ENCODE data around the gene VPS8. TPM values are rescaled to one million over a fixed set of nuclear protein-coding genes. Genes with fewer than 3 reads are reported as not detected.
"Not testable (repeated sequence)": the region's sequence is repeated elsewhere in the genome, so short reads cannot be mapped to it uniquely, and the experiment has no call there.

Gene VPS8
- total and polyA plus RNA-seq, 2 donors (not counting 1 experiment from before 2014, with no cell fraction given) = 24.9 to 99.4 TPM

DNA sequence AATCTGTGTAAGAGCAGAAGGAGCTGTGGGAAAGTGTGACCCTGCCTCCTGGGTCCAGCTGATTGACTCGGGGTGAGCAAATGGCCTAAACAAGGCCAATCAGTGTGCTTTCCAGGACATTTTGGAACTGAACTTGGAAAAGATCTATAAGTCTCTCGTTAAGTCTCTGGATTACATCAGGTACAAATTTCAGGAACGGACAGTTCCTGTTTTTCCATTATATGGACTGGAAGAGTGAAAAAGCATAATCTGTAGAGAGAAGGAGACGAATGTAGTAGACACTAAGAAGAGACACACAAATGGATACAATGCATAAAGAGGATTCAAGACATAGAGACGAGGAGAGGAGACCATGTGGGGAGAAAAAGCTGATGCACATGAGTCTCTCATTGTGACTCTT is 173.6 kb downstream of the VPS8 start:
- Histone ChIP-seq H3K27me3 (ENCODE audit: control insufficient read depth, insufficient read depth, low read length) (no peaks in the 10 kb centered on the region), H2AFZ (ENCODE audit: low read length) (no peak overlapping the region), H3K4me3 (replicated peaks in 1 of 4; ENCODE audit: control extremely low read depth in 1 of 4, insufficient read depth in 1 of 4, low read depth in 3 of 4, low read length in 4 of 4) (no peak overlapping the region), H4K20me1 (ENCODE audit: control insufficient read depth, extremely low read depth, insufficient read depth, low read length) (no peaks in the 10 kb centered on the region), H3K27ac (ENCODE audit: insufficient read depth, low read length) (no peak overlapping the region), H3K4me2 (ENCODE audit: extremely low read depth, insufficient read depth, low read length) (no peak overlapping the region), H3K9ac (ENCODE audit: insufficient read depth, low read length) (no peak overlapping the region), H3K9me3 (ENCODE audit: control insufficient read depth, insufficient read depth, low read depth, low read length) (no peaks in the 10 kb centered on the region), H3K36me3 (ENCODE audit: control insufficient read depth, insufficient read depth, low read length) (no peaks in the 10 kb centered on the region), H3K79me2 (ENCODE audit: control insufficient read depth, insufficient read depth, low read length) (no peaks in the 10 kb centered on the region), H3K4me1 (ENCODE audit: control insufficient read depth, extremely low read depth, insufficient read depth, low read length) (no peaks in the 10 kb centered on the region)
- TF ChIP-seq CTCF (conservative IDR thresholded peaks at IDR 0.05 in 1 of 2, IDR thresholded peaks at IDR 0.05 in 1 of 2; ENCODE audit: low read depth in 1 of 2, low read length in 2 of 2) (no peak), EZH2 (IDR thresholded peaks at IDR 0.05; ENCODE audit: low read length, missing control alignments) (no peak)
- DNase-seq (ENCODE audit: low read depth in 2 of 2) = no peak

DNA sequence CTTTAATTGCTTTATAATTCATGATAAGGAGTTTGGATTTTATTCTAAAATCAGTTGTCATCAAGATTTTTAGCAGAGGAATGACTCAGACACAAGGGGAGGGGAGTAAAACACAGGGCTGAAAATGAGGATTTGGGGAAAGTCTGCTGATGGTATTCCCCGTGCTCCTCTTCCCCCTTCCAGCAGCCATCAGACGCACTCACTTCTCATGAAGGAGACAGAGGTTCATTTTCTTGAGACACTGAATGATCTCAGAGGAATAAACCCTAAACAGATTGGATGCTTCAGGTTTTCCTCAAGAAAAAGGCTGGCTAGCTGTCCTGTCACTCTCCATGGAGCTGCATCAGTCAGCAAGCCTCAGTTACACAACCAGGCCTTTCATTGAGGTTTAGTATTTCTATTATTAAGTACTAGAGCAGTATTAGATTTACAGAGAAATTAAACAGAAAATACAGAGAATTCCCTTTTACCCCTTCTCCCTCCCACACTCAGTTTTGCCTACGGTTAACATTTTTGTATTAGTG is 174.5 kb downstream of the VPS8 start:
- no peaks in the 10 kb centered on the region for H3K27me3 ChIP-seq (ENCODE audit: control insufficient read depth, insufficient read depth, low read length)
- no peak overlapping the region for H3K4me3 ChIP-seq (replicated peaks in 1 of 4; ENCODE audit: control extremely low read depth in 1 of 4, insufficient read depth in 1 of 4, low read depth in 3 of 4, low read length in 4 of 4)
- H3K4me2 ChIP-seq (ENCODE audit: extremely low read depth, insufficient read depth, low read length) = no peak overlapping the region
- no peaks in the 10 kb centered on the region for H3K4me1 ChIP-seq (ENCODE audit: control insufficient read depth, extremely low read depth, insufficient read depth, low read length)
- DNase-seq (ENCODE audit: low read depth in 2 of 2) = no peak
- H3K79me2 ChIP-seq (ENCODE audit: control insufficient read depth, insufficient read depth, low read length) = no peaks in the 10 kb centered on the region
- no peak overlapping the region for H3K9ac ChIP-seq (ENCODE audit: insufficient read depth, low read length)
- no peaks in the 10 kb centered on the region for H4K20me1 ChIP-seq (ENCODE audit: control insufficient read depth, extremely low read depth, insufficient read depth, low read length)
- H3K27ac ChIP-seq (ENCODE audit: insufficient read depth, low read length) = no peak overlapping the region
- H2AFZ ChIP-seq (ENCODE audit: low read length) = no peak overlapping the region
- H3K9me3 ChIP-seq (ENCODE audit: control insufficient read depth, insufficient read depth, low read depth, low read length) = no peaks in the 10 kb centered on the region
- no peaks in the 10 kb centered on the region for H3K36me3 ChIP-seq (ENCODE audit: control insufficient read depth, insufficient read depth, low read length)
- TF ChIP-seq EZH2 (IDR thresholded peaks at IDR 0.05; ENCODE audit: low read length, missing control alignments) = no peak
- no peak for TF ChIP-seq CTCF (conservative IDR thresholded peaks at IDR 0.05 in 1 of 2, IDR thresholded peaks at IDR 0.05 in 1 of 2; ENCODE audit: low read depth in 1 of 2, low read length in 2 of 2)

- Histone ChIP-seq H3K79me2 (ENCODE audit: control insufficient read depth, insufficient read depth, low read length) (no peaks in the 10 kb centered on the region), H3K4me3 (replicated peaks in 1 of 4; ENCODE audit: control extremely low read depth in 1 of 4, insufficient read depth in 1 of 4, low read depth in 3 of 4, low read length in 4 of 4) (no peak overlapping the region), H3K4me1 (ENCODE audit: control insufficient read depth, extremely low read depth, insufficient read depth, low read length) (no peaks in the 10 kb centered on the region), H3K9me3 (ENCODE audit: control insufficient read depth, insufficient read depth, low read depth, low read length) (no peaks in the 10 kb centered on the region), H3K9ac (ENCODE audit: insufficient read depth, low read length) (no peak overlapping the region), H3K4me2 (ENCODE audit: extremely low read depth, insufficient read depth, low read length) (no peak overlapping the region), H3K36me3 (ENCODE audit: control insufficient read depth, insufficient read depth, low read length) (peaks cover 2% of the 10 kb centered on the region), H4K20me1 (ENCODE audit: control insufficient read depth, extremely low read depth, insufficient read depth, low read length) (no peaks in the 10 kb centered on the region), H3K27me3 (ENCODE audit: control insufficient read depth, insufficient read depth, low read length) (no peaks in the 10 kb centered on the region), H3K27ac (ENCODE audit: insufficient read depth, low read length) (no peak overlapping the region), H2AFZ (ENCODE audit: low read length) (no peak overlapping the region)
- TF ChIP-seq EZH2 (IDR thresholded peaks at IDR 0.05; ENCODE audit: low read length, missing control alignments) = no peak
- TF ChIP-seq CTCF (conservative IDR thresholded peaks at IDR 0.05 in 1 of 2, IDR thresholded peaks at IDR 0.05 in 1 of 2; ENCODE audit: low read depth in 1 of 2, low read length in 2 of 2) = no peak
- no peak for DNase-seq (ENCODE audit: low read depth in 2 of 2)
Measured at GRCh38 chr3:184993394-184993793, 181.4 kb downstream of the VPS8 start.

GRCh38 chr3:185003876-185004275 is 191.9 kb downstream of the VPS8 start:
- not testable (repeated sequence) for H3K9me3 ChIP-seq (ENCODE audit: control insufficient read depth, insufficient read depth, low read depth, low read length); H3K4me2 ChIP-seq (ENCODE audit: extremely low read depth, insufficient read depth, low read length); H4K20me1 ChIP-seq (ENCODE audit: control insufficient read depth, extremely low read depth, insufficient read depth, low read length); H3K9ac ChIP-seq (ENCODE audit: insufficient read depth, low read length); H3K27ac ChIP-seq (ENCODE audit: insufficient read depth, low read length); DNase-seq (ENCODE audit: low read depth in 2 of 2); H2AFZ ChIP-seq (ENCODE audit: low read length); H3K79me2 ChIP-seq (ENCODE audit: control insufficient read depth, insufficient read depth, low read length); H3K36me3 ChIP-seq (ENCODE audit: control insufficient read depth, insufficient read depth, low read length); H3K4me3 ChIP-seq (replicated peaks in 1 of 4; ENCODE audit: control extremely low read depth in 1 of 4, insufficient read depth in 1 of 4, low read depth in 3 of 4, low read length in 4 of 4); H3K4me1 ChIP-seq (ENCODE audit: control insufficient read depth, extremely low read depth, insufficient read depth, low read length); H3K27me3 ChIP-seq (ENCODE audit: control insufficient read depth, insufficient read depth, low read length)
